Measurements from ENCODE around the gene NPIPA1.
"Not testable (repeated sequence)": the region's sequence is repeated elsewhere in the genome, so short reads cannot be mapped to it uniquely, and the experiment has no call there.

The NPIPA1 gene
- 7.0 to 10.1 reads per million in 2 experiments for total RNA-seq

- DNase-seq (ENCODE audit: low read depth): not testable (repeated sequence)
These were observed at the start of gene NPIPA1 for GRCh38 chr16:14937143-14937542. Gene NPIPA1, plus strand, starts transcription at chr16:14937443. Its CDS starts 0 bp downstream, at chr16:14937443.

- DNase-seq (ENCODE audit: low read depth): not testable (repeated sequence)
These were observed 45.1 kb upstream of the NPIPA1 start for GRCh38 chr16:14892111-14892510.

- not testable (repeated sequence) for DNase-seq (ENCODE audit: low read depth)
These were observed 41.9 kb upstream of the NPIPA1 start for GRCh38 chr16:14895382-14895781.

GRCh38 chr16:14896023-14896422 is 41.2 kb upstream of the NPIPA1 start:
- DNase-seq (ENCODE audit: low read depth): not testable (repeated sequence)

- DNase-seq (ENCODE audit: low read depth): not testable (repeated sequence)
These were observed 40.1 kb upstream of the NPIPA1 start for GRCh38 chr16:14897006-14897664.

GRCh38 chr16:14898162-14898561 is 39.1 kb upstream of the NPIPA1 start:
- not testable (repeated sequence) for DNase-seq (ENCODE audit: low read depth)

GRCh38 chr16:14903191-14903957 is 33.9 kb upstream of the NPIPA1 start:
- not testable (repeated sequence) for DNase-seq (ENCODE audit: low read depth)

- DNase-seq (ENCODE audit: low read depth): not testable (repeated sequence)
These were observed 27.5 kb upstream of the NPIPA1 start for GRCh38 chr16:14909744-14910143.

GRCh38 chr16:14910833-14911629 is 26.2 kb upstream of the NPIPA1 start:
- DNase-seq (ENCODE audit: low read depth): not testable (repeated sequence)

- DNase-seq (ENCODE audit: low read depth): peak; percentile 26
These were observed 25.3 kb upstream of the NPIPA1 start for GRCh38 chr16:14911954-14912353.

- DNase-seq (ENCODE audit: low read depth): not testable (repeated sequence)
These were observed 24.7 kb upstream of the NPIPA1 start for GRCh38 chr16:14912588-14912987.

- not testable (repeated sequence) for DNase-seq (ENCODE audit: low read depth)
These were observed 18.7 kb upstream of the NPIPA1 start for GRCh38 chr16:14918504-14918903.

GRCh38 chr16:14919837-14920600 is 17.2 kb upstream of the NPIPA1 start:
- DNase-seq (ENCODE audit: low read depth): not testable (repeated sequence)

GRCh38 chr16:14922285-14922684 is 15.0 kb upstream of the NPIPA1 start:
- DNase-seq (ENCODE audit: low read depth): not testable (repeated sequence)

GRCh38 chr16:14922968-14923367 is 14.3 kb upstream of the NPIPA1 start:
- not testable (repeated sequence) for DNase-seq (ENCODE audit: low read depth)

GRCh38 chr16:14923394-14924088 is 13.7 kb upstream of the NPIPA1 start:
- DNase-seq (ENCODE audit: low read depth): not testable (repeated sequence)

- DNase-seq (ENCODE audit: low read depth): not testable (repeated sequence)
These were observed 12.9 kb upstream of the NPIPA1 start for GRCh38 chr16:14924359-14924758.

GRCh38 chr16:14924982-14925381 is 12.3 kb upstream of the NPIPA1 start:
- not testable (repeated sequence) for DNase-seq (ENCODE audit: low read depth)

- DNase-seq (ENCODE audit: low read depth): not testable (repeated sequence)
These were observed 9.1 kb upstream of the NPIPA1 start for GRCh38 chr16:14928064-14928714.

- DNase-seq (ENCODE audit: low read depth): not testable (repeated sequence)
These were observed 8.1 kb upstream of the NPIPA1 start for GRCh38 chr16:14929176-14929575.

Measured in T follicular helper cell (primary cell).